Keratinocyte (primary cell): ENCODE measurements around the gene FEZF2. TPM values are rescaled to one million over a fixed set of nuclear protein-coding genes. Genes with fewer than 3 reads are reported as not detected.

Experiments
- DNase-seq: peaks from one replicate; pipeline ENCODE4 v3.0.0-alpha.2; 2011; ENCODE audit warnings: low read depth, missing footprints, low spot score
- FAIRE-seq: peaks from 2 replicates; lab custom pipeline; 2011; peaks lifted over from hg19 to GRCh38; lab: Jason Lieb, UNC
- H2AFZ ChIP-seq: 2 replicates; pipeline ENCODE4 v1.6.0; 2012; ENCODE audit warnings: low read length, control low read depth, inconsistent platforms; ENCODE audit not compliant: control insufficient read depth
- H3K27ac ChIP-seq: 2 replicates; pipeline ENCODE4 v1.5.1; 2011; ENCODE audit warnings: low read length; ENCODE audit not compliant: control insufficient read depth, insufficient read depth
- H3K27me3 ChIP-seq: 3 replicates; pipeline ENCODE4 v1.6.0; 2011; ENCODE audit warnings: low read length; ENCODE audit not compliant: control insufficient read depth, insufficient read depth; ENCODE audit errors: extremely low read depth
- H3K36me3 ChIP-seq, 2 experiments: 2 replicates in 1 of 2; 3 replicates in 1 of 2; pipeline ENCODE4 v1.5.1; 2011; ENCODE audit warnings: low read length in 2 of 2, mild to moderate bottlenecking in 1 of 2; ENCODE audit not compliant: control insufficient read depth in 2 of 2, insufficient read depth in 2 of 2; ENCODE audit errors: extremely low read depth in 1 of 2
- H3K4me1 ChIP-seq: 3 replicates; pipeline ENCODE4 v1.5.1; 2011; ENCODE audit warnings: low read length; ENCODE audit not compliant: control insufficient read depth, insufficient read depth; ENCODE audit errors: extremely low read depth
- H3K4me2 ChIP-seq: 3 replicates; pipeline ENCODE4 v1.6.0; 2011; ENCODE audit warnings: low read depth, low read length; ENCODE audit not compliant: control insufficient read depth, insufficient read depth; ENCODE audit errors: extremely low read depth
- H3K4me3 ChIP-seq, 3 experiments: fragments of 200-600 bp in 1 of 3; sonication (generic) in 1 of 3; 2 replicates in 2 of 3; 3 replicates in 1 of 3; pipeline ENCODE4 v1.5.1; 2011 to 2016; ENCODE audit warnings: low read length in 3 of 3, mild to moderate bottlenecking in 3 of 3, control low read depth in 2 of 3, inconsistent platforms in 1 of 3, low read depth in 1 of 3, mixed read lengths in 1 of 3, mixed run types in 1 of 3, moderate library complexity in 1 of 3; ENCODE audit not compliant: control insufficient read depth in 2 of 3, insufficient read depth in 2 of 3; ENCODE audit errors: extremely low read depth in 1 of 3
- H3K79me2 ChIP-seq: 2 replicates; pipeline ENCODE4 v1.6.0; 2012; ENCODE audit warnings: low read length; ENCODE audit not compliant: control insufficient read depth, insufficient read depth
- H3K9ac ChIP-seq: 3 replicates; pipeline ENCODE4 v1.6.0; 2011; ENCODE audit warnings: low read length; ENCODE audit not compliant: control insufficient read depth, insufficient read depth; ENCODE audit errors: extremely low read depth
- H3K9me1 ChIP-seq: 3 replicates; pipeline ENCODE4 v1.6.0; 2011; ENCODE audit warnings: low read length; ENCODE audit not compliant: control insufficient read depth, insufficient read depth; ENCODE audit errors: extremely low read depth
- H3K9me3 ChIP-seq: 2 replicates; pipeline ENCODE4 v1.5.1; 2012; ENCODE audit warnings: low read depth, low read length; ENCODE audit not compliant: control insufficient read depth
- H4K20me1 ChIP-seq: 3 replicates; pipeline ENCODE4 v1.6.0; 2011; ENCODE audit warnings: low read length; ENCODE audit not compliant: control insufficient read depth, insufficient read depth; ENCODE audit errors: extremely low read depth
- EZH2 ChIP-seq: IDR thresholded peaks from one replicate; pipeline ENCODE4 v1.6.1; 2012; ENCODE audit warnings: inconsistent platforms, mild to moderate bottlenecking, low read length, moderate library complexity
- dilution Hi-C: fragments of 300-500 bp; cut with MboI; formaldehyde crosslinking; loops from one replicate; pipeline ENCODE4 v1.7.0; 2020; ENCODE audit warnings: low sequenced_read_pairs; ENCODE audit not compliant: extremely low pct_ligation_motif_present
- polyA plus RNA-seq, 5 experiments: library from polyadenylated mRNA; depleted of rRNA in 3 of 5; stranded (reverse) in 3 of 5; stranded (forward) in 1 of 5; unstranded in 1 of 5; fragments of >200 nt; gene quantifications; 1 replicate in 1 of 5; 2 replicates in 3 of 5; 3 replicates in 1 of 5; pipeline versions ENCODE4 v1.2.1 to v1.2.3, GENCODE V29; 2011 to 2012; ENCODE audit warnings: missing spikeins in 2 of 5, low read depth in 1 of 5, low replicate concordance in 1 of 5
- TF ChIP-seq, protein P1 (sequence below), 3 experiments: IDR thresholded peaks in 1 of 3; conservative IDR thresholded peaks in 1 of 3; optimal IDR thresholded peaks in 1 of 3; 2 replicates in 2 of 3; 3 replicates in 1 of 3; pipeline versions ENCODE3 to v1.5.1; 2011; ENCODE audit warnings: low read length in 3 of 3, mild to moderate bottlenecking in 3 of 3, moderate library complexity in 2 of 3, control low read depth in 1 of 3, inconsistent platforms in 1 of 3; ENCODE audit not compliant: insufficient read depth in 2 of 3; ENCODE audit errors: extremely low read depth in 1 of 3

Gene FEZF2
- polyA plus RNA-seq, 1 donor (not counting 4 experiments of a cell fraction or from before 2014, with no cell fraction given) = not detected

DNA sequence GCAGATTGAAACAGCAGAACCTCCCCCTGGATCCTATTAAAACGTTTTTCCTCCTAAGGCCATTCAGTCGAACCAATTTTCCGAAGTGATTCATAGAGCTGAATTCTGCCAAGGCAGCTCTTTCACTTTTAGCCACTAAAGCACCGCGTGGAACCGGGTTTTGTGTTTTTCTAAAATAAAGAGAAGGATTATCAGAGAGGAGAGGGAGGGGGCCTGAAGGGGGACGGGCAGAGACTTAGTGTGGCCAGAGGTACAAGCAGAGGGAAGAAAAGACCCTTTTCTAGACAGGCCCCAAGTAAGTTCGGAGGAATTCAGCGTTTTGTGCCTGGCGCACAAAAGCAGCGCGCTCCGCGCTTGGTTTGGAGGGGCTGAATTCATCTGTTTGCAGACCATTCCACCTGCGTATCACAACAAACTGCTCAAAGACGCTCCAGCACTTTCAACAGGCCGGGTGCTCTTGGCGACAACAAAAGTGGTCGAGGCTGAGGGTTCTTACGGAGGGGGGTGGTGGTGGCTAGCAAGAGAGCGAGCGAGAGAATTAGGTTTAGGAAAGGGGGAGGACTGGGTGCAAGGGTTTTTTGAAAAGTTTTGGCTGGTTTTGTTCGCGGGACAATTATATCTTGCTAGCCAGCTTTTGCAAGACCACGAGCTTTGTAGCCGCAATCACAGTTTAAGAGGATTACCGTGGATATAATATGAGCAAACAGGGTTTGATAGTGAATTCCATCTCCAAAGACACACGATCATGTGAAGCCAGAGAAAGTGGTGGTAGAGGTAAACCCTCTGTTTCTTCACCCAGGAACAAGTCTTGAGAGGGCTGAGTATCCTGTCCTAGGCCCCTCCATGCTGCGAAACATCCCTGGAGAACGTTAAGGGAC, 1.2 kb upstream of the FEZF2 start:
- peak overlapping the region; percentile 54 for H3K4me2 ChIP-seq
- no peaks in the 10 kb centered on the region for H3K4me1 ChIP-seq
- dilution Hi-C loops = no loop called here
- H3K27ac ChIP-seq = no peak overlapping the region
- H2AFZ ChIP-seq = no peak overlapping the region
- no peak for DNase-seq
- H3K9ac ChIP-seq = no peak overlapping the region
- H3K27me3 ChIP-seq = peaks cover 98% of the 10 kb centered on the region
- FAIRE-seq = no peak
- H3K4me3 ChIP-seq = peak overlapping the region in 2 of 3 experiments; percentile 46 to 60
- peak; percentile 32 for TF ChIP-seq EZH2
- TF ChIP-seq, protein P1, sequence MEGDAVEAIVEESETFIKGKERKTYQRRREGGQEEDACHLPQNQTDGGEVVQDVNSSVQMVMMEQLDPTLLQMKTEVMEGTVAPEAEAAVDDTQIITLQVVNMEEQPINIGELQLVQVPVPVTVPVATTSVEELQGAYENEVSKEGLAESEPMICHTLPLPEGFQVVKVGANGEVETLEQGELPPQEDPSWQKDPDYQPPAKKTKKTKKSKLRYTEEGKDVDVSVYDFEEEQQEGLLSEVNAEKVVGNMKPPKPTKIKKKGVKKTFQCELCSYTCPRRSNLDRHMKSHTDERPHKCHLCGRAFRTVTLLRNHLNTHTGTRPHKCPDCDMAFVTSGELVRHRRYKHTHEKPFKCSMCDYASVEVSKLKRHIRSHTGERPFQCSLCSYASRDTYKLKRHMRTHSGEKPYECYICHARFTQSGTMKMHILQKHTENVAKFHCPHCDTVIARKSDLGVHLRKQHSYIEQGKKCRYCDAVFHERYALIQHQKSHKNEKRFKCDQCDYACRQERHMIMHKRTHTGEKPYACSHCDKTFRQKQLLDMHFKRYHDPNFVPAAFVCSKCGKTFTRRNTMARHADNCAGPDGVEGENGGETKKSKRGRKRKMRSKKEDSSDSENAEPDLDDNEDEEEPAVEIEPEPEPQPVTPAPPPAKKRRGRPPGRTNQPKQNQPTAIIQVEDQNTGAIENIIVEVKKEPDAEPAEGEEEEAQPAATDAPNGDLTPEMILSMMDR (optimal IDR thresholded peaks at IDR 0.05 in 1 of 3, IDR thresholded peaks at IDR 0.05 in 1 of 3, conservative IDR thresholded peaks at IDR 0.05 in 1 of 3; ENCODE audit: extremely low read depth in 1 of 3, insufficient read depth in 2 of 3, low read length in 3 of 3) = no peak
- no peaks in the 10 kb centered on the region for H3K79me2 ChIP-seq
- peaks cover 7% of the 10 kb centered on the region for H4K20me1 ChIP-seq
- no peaks in the 10 kb centered on the region for H3K36me3 ChIP-seq
- H3K9me3 ChIP-seq = no peaks in the 10 kb centered on the region
- no peaks in the 10 kb centered on the region for H3K9me1 ChIP-seq

DNA sequence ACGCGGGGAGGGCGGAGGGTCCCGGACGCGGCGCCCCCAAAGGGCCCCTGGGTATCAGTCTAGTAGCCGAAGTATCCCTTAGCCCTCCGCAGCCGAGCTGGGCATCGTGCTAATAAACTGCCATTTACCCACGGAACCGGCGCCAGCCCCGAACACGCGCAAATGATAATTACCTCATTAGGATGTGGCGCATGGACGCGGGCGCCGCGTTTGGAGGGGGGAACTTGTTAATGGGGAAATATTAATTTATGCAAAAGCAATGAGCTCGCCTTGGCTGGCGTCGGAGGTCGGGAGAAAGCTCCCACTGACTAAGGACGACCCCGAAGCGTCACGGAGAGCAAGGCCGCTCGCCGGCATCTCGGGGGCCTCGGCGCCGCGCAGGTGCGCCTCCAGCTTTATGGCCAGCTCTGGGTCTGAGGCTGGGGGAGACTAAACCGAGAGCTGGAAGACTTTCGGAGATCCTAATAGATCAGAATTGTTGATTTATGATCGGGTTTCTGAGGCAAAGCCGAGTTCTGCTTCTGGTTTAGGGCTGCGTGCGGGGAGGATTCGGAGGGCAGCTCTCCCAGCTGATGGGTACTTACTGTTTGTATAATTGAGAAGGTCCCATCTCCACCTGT, 474 bp upstream of the FEZF2 start:
- Histone ChIP-seq H3K9me3 (no peaks in the 10 kb centered on the region), H4K20me1 (peaks cover 7% of the 10 kb centered on the region), H2AFZ (no peak overlapping the region), H3K27ac (no peak overlapping the region), H3K4me3 (peak overlapping the region in 2 of 3 experiments; percentile 46 to 60), H3K79me2 (no peaks in the 10 kb centered on the region), H3K27me3 (peaks cover 98% of the 10 kb centered on the region), H3K4me2 (peak overlapping the region; percentile 54), H3K9ac (no peak overlapping the region), H3K4me1 (no peaks in the 10 kb centered on the region), H3K36me3 (no peaks in the 10 kb centered on the region), H3K9me1 (no peaks in the 10 kb centered on the region)
- TF ChIP-seq EZH2 = peak; percentile 93
- TF ChIP-seq, protein P1 (optimal IDR thresholded peaks at IDR 0.05 in 1 of 3, IDR thresholded peaks at IDR 0.05 in 1 of 3, conservative IDR thresholded peaks at IDR 0.05 in 1 of 3; ENCODE audit: extremely low read depth in 1 of 3, insufficient read depth in 2 of 3, low read length in 3 of 3) = no peak
- dilution Hi-C loops = no loop called here
- DNase-seq (no peak), FAIRE-seq (no peak)
